Muscle layer of duodenum (tissue), 2 donors: ENCODE measurements around the gene PEX19.

ENCODE experiments used
- H3K27ac ChIP-seq: one replicate; pipeline ENCODE4 v1.7.0; 2013; ENCODE audit warnings: mild to moderate bottlenecking, low read length
- H3K27me3 ChIP-seq: one replicate; pipeline ENCODE4 v1.7.0; 2013; ENCODE audit warnings: low read depth, mild to moderate bottlenecking, control low read depth, low read length
- H3K36me3 ChIP-seq, 2 donors: one replicate each; pipeline ENCODE4 v1.7.0; 2013; ENCODE audit warnings: low read length in 2 of 2, control low read depth in 1 of 2, mild to moderate bottlenecking in 1 of 2; ENCODE audit not compliant: insufficient read depth in 2 of 2, control insufficient read depth in 1 of 2
- H3K4me1 ChIP-seq, 2 donors: one replicate each; pipeline ENCODE4 v1.7.0; 2013; ENCODE audit warnings: low read length in 2 of 2, mild to moderate bottlenecking in 2 of 2, control low read depth in 1 of 2, moderate library complexity in 1 of 2; ENCODE audit not compliant: insufficient read depth in 2 of 2, control insufficient read depth in 1 of 2
- H3K4me3 ChIP-seq, 2 donors: one replicate each; pipeline ENCODE4 v1.7.0; 2013; ENCODE audit warnings: low read length in 2 of 2, low read depth in 1 of 2, mild to moderate bottlenecking in 1 of 2
- H3K9me3 ChIP-seq, 2 donors: one replicate each; pipeline ENCODE4 v1.7.0; 2013; ENCODE audit warnings: low read length in 2 of 2, control low read depth in 1 of 2, mild to moderate bottlenecking in 1 of 2; ENCODE audit not compliant: control insufficient read depth in 1 of 2
- donor health status: healthy.

The PEX19 gene, protein sequence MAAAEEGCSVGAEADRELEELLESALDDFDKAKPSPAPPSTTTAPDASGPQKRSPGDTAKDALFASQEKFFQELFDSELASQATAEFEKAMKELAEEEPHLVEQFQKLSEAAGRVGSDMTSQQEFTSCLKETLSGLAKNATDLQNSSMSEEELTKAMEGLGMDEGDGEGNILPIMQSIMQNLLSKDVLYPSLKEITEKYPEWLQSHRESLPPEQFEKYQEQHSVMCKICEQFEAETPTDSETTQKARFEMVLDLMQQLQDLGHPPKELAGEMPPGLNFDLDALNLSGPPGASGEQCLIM

DNA sequence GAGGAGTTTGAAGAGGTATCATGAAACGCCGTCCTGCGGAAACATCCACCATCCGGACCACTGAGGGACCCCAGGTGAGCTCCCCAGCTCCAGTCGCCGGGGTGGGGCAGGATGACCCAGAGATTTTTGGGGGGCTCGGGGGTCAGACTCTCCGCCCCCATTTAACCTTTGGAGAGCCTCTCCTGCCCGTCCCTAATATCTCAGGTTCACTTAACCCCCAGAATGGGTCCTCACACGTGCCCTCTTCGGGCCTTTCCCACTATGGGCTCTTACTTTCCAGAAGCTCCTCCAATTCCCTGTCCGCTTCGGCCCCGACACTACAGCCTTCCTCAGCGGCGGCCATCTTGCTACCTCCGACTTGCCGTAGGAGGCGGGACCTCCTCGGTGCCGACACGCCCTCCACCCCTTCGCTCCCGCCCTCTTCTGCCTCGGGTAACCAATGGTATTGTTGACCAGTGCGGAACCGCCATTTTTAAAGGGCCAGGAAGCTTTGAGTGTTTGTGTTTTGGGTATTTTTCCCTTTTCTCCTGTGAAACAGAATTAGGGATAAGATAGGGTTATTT is at the start of gene PEX19:
PEX19 (minus strand) TSS at position 352 of the 563 bp plus-strand sequence; CDS start at position 343, 9 bp downstream.
- Histone ChIP-seq H3K9me3 (no peaks in the 10 kb centered on the region), H3K4me1 (peaks cover 6 to 21% of the 10 kb centered on the region in 2 donors), H3K27ac (peak within 1 kb of the TSS; percentile 89), H3K4me3 (peak within 1 kb of the TSS; percentile 65 to 79), H3K36me3 (peaks cover 36 to 40% of the 10 kb centered on the region in 2 donors), H3K27me3 (no peaks in the 10 kb centered on the region)

DNA sequence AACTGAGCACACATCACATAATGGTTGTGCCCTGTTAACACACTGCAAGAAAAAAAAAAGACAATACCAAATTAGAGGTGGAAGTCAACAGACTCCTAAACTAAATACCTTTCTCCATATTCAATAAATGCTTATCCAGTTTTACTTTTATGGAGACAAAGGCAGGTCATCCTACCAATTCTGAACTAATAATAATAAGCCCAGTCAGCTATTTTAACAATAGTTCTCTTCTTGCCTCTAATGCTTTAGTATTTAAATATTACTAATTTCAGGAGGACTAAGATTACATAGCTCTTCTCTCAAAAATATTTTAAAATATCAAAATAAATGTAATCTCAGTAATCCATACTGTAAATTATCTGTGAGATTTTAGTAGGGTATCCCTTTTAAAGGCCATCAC is 47.6 kb upstream of the PEX19 start:
- no peak overlapping the region for H3K27ac ChIP-seq
- no peak overlapping the region for H3K4me3 ChIP-seq
- no peaks in the 10 kb centered on the region for H3K4me1 ChIP-seq
- no peaks in the 10 kb centered on the region for H3K27me3 ChIP-seq
- no peaks in the 10 kb centered on the region for H3K9me3 ChIP-seq
- peaks cover 62 to 76% of the 10 kb centered on the region in 2 donors for H3K36me3 ChIP-seq

DNA sequence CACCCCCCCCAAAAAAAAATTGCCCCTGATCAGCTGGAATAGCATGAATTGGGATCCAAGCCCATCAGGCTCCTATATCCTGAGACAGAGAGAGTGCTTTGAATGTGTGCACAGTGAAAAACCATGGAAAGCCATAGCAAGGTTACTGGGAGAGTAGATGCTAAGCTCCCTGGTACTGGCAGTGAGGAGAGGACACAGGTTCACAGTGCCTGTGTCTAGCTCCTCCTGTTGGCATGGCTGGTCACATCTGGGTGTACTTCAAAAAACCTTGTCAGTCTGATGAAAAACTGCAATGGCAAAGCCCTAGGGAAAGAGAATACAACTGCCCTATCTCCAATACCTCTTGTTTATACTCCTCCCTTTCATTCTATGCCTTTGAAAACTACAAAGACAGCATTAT is 45.2 kb upstream of the PEX19 start:
- Histone ChIP-seq H3K27ac (no peak overlapping the region), H3K9me3 (no peaks in the 10 kb centered on the region), H3K4me1 (no peaks in the 10 kb centered on the region), H3K36me3 (peaks cover 76 to 87% of the 10 kb centered on the region in 2 donors), H3K4me3 (no peak overlapping the region), H3K27me3 (no peaks in the 10 kb centered on the region)

DNA sequence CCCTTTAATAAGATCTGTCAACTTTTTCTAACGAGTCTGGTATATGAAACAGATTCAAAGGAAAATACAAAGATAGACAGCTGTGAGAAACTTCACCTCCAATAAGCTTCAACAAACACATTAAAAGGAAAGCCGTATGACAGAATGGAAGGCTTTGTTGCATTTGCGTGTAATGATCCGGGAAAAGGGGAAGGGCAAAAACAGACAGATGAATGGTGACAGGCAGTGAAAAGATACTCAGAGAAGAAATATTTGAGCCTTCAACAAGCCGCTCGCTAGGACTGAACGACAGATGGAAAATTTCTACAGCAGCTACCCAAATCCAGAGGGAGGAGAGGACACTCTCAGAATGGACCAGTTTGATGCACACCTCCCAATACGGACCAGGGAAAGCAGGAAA is 43.3 kb upstream of the PEX19 start:
- Histone ChIP-seq H3K4me3 (no peak overlapping the region), H3K27ac (no peak overlapping the region), H3K36me3 (peaks cover 60 to 87% of the 10 kb centered on the region in 2 donors), H3K4me1 (no peaks in the 10 kb centered on the region), H3K27me3 (no peaks in the 10 kb centered on the region), H3K9me3 (no peaks in the 10 kb centered on the region)

DNA sequence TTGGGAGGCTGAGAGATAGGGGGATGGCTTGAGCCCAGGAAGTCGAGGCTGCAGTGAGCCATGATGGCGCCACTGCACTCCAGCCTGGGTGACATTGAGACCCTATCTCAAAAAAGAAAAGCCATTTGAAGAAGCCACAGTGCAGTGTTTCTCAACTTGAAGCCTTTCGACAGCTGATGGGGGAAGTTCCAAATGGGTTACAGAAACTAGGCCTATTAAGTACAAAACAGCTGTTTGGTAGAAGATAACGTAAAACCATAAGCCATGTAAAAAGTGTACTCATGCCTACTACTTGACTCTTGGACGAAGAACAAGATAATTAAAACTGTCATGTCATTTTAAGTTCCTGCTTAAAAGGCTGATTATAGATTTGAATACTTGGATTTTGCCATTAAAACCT is 41.5 kb upstream of the PEX19 start:
- H3K36me3 ChIP-seq = peaks cover 54 to 85% of the 10 kb centered on the region in 2 donors
- H3K27ac ChIP-seq = no peak overlapping the region
- H3K4me1 ChIP-seq = no peaks in the 10 kb centered on the region
- no peaks in the 10 kb centered on the region for H3K27me3 ChIP-seq
- H3K9me3 ChIP-seq = no peaks in the 10 kb centered on the region
- H3K4me3 ChIP-seq = no peak overlapping the region

DNA sequence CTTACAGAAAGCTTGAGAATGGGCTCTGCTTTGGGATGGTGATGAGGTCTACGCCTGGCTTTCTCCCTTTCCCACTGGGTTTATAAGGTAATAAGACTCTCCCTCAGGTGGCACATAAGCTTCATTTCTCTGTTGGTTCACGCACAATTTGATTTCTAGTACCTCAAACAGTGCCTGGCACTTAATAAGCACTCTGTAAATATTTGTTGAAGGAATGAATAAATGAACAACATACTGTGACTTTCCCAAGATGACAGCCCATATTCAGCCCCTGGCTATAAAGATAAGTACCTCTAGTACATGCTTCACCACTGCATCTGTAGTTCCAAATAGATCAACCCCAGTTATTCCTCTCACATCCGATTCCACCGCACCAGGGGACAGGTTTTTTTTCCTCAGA is 40.3 kb upstream of the PEX19 start:
- no peaks in the 10 kb centered on the region for H3K27me3 ChIP-seq
- H3K4me1 ChIP-seq = no peaks in the 10 kb centered on the region
- H3K4me3 ChIP-seq = no peak overlapping the region
- peaks cover 48 to 76% of the 10 kb centered on the region in 2 donors for H3K36me3 ChIP-seq
- no peaks in the 10 kb centered on the region for H3K9me3 ChIP-seq
- no peak overlapping the region for H3K27ac ChIP-seq

DNA sequence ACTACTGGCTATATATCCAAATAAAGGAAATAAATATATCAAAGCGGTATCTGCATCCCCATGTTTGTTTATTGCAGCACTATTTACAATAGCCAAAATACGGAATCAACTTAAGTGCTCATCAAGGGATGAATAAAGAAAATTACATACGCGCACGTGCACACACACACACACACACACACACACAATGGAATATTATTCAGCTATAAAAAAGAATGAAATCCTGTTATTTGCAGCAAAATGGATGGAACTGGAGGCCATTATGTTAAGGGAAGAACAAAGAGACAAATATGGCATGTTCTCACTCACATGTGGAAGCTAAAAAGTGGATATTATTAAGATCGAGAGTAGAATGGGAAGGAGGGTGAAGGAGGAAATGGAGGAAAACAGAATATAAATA is 37.9 kb upstream of the PEX19 start:
- no peaks in the 10 kb centered on the region for H3K9me3 ChIP-seq
- peaks cover 27 to 60% of the 10 kb centered on the region in 2 donors for H3K36me3 ChIP-seq
- no peak overlapping the region for H3K27ac ChIP-seq
- H3K27me3 ChIP-seq = no peaks in the 10 kb centered on the region
- no peak overlapping the region for H3K4me3 ChIP-seq
- H3K4me1 ChIP-seq = no peaks in the 10 kb centered on the region

DNA sequence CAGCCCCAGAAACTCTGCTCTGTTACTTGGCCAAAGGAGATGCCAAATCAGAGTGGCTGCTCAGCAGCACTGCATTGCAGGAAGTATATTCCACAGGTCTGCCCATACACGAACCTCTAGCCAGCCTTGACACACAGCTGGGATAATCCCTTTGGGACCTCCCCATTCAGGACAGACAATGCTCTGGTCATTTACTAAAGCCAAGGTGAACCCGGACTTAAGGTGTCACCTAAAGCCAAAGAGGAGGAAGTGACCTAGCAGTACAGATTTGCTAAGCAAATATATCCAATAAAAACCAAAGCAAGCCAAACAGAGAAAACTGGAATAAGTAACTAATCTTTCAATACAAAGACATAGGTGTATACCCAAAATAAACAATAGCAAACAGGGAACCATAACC is 30.4 kb upstream of the PEX19 start:
- no peak overlapping the region for H3K4me3 ChIP-seq
- no peaks in the 10 kb centered on the region for H3K9me3 ChIP-seq
- no peak overlapping the region for H3K27ac ChIP-seq
- H3K4me1 ChIP-seq = no peaks in the 10 kb centered on the region
- no peaks in the 10 kb centered on the region for H3K27me3 ChIP-seq
- peaks cover 63 to 77% of the 10 kb centered on the region in 2 donors for H3K36me3 ChIP-seq

DNA sequence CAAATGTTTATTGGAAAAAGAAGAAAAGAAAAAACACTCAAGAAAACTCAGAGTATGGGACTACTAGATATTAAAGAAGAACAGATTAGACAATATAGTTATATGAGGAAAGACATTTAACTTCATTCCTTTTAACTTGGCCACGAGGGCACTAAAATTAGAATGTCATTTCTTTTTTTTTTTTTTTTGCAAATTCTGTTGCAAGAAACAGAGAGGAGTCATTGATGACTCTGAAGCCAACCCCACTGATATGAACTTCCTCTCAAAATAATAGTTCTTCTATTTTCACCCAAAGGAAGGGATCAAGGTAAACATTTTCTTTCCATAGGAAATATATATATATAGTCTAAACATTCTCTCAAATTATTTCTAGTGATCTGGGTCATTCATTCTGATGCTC is 24.6 kb upstream of the PEX19 start:
- no peak overlapping the region for H3K27ac ChIP-seq
- no peaks in the 10 kb centered on the region for H3K9me3 ChIP-seq
- peaks cover 84 to 90% of the 10 kb centered on the region in 2 donors for H3K36me3 ChIP-seq
- H3K27me3 ChIP-seq = no peaks in the 10 kb centered on the region
- H3K4me1 ChIP-seq = no peaks in the 10 kb centered on the region
- no peak overlapping the region for H3K4me3 ChIP-seq

DNA sequence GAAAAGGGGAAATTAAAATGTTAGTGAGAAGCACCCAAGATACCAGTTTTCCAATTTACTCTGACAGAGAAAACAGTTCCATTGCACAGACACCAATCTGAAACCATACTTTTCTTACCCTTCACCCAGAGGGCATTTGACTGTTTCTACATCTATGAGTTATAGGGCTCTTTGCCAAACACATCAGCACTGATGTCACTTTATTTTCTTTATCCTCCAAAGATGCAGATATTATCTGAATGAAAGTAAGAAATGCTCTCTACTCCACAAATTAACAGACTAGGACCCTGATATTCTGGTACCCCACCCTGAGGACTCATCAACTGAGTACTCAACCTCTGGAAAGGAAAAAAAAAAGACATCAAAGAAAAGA is 24.2 kb upstream of the PEX19 start:
- no peaks in the 10 kb centered on the region for H3K27me3 ChIP-seq
- no peak overlapping the region for H3K4me3 ChIP-seq
- H3K4me1 ChIP-seq = no peaks in the 10 kb centered on the region
- H3K27ac ChIP-seq = no peak overlapping the region
- peaks cover 80 to 86% of the 10 kb centered on the region in 2 donors for H3K36me3 ChIP-seq
- no peaks in the 10 kb centered on the region for H3K9me3 ChIP-seq

DNA sequence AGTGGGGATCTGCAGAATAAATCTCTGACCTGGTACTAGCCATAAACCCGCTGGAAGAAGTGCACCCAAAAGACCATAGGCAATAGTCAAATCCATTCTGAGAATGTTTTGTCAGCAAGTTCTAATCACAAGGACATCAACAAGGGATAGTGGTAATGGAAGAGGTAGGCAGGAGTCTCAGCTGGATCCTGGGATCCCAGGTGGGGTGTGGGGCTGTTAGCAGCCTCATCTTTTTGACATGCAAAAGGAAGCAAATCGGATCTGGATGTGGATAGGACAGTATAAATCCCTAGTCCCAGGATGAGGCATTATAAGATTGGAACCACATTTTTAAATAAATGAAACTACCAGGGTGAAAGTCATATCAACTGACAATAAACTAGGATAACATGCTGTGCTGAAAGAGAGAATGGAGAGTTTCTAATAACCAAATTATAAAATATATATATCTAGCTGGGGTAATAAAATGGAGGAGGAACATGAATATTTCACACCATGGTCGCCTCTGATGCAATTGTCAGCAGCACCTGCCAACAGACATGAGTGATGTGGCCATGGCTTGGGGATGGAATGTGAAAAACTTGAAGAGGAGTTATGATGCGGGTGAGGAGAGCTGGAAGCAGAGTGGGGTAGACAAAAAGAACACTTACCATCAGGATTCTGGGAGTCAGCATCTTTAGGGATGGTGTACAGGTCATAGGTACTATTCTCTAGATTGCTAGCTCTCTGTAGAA is 23.7 kb upstream of the PEX19 start:
- peaks cover 77 to 81% of the 10 kb centered on the region in 2 donors for H3K36me3 ChIP-seq
- H3K9me3 ChIP-seq = no peaks in the 10 kb centered on the region
- no peak overlapping the region for H3K27ac ChIP-seq
- H3K4me3 ChIP-seq = no peak overlapping the region
- H3K27me3 ChIP-seq = no peaks in the 10 kb centered on the region
- H3K4me1 ChIP-seq = no peaks in the 10 kb centered on the region
